ENCODE results near the gene ZNF598. TPM values are rescaled to one million over a fixed set of nuclear protein-coding genes. Genes with fewer than 3 reads are reported as not detected.

Gene ZNF598
- total and polyA plus RNA-seq, 2 of the 13 experiments (the other 11 are each of a cell fraction or from before 2014, with no cell fraction given): 13.5 to 14.2 TPM

DNA sequence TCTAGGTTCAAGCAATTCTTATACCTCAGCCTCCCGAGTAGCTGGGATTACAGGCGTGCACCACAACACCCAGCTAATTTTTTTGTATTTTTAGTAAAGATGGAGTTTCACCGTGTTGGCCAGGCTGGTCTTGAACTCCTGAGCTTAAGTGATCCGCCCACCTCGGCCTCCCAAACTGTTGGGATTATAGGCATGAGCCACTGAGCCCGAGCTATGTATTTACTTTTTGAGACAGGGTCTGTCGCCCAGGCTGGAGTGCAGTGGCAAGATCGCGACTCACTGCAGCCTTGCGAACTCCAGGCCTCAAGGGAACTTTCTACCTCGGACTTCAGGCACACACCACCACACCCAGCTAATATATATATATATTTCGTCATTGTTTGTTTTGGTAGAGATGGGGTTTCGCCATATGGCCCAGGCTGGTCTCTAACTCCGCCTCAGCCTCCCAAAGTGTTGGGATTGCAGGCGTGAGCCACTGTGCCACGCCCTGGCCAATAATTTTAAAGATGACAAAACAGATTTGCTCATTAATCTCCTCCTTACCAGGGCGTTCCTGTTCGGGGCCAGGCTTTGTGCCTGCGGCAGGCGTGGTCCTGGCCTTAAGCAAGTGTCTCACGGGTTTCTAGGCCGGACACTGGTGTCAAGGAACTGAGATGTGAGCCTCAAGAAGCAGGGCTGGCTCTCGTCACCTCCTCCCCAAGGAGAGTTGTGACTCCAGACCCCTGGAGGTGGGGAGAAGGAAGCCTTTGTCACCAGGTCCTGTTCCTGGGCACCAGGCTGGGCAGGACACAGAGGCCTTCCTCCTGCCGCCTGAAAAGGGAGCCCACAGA lies 5.7 kb upstream of the ZNF598 start (continued):
- TF ChIP-seq, protein P1, sequence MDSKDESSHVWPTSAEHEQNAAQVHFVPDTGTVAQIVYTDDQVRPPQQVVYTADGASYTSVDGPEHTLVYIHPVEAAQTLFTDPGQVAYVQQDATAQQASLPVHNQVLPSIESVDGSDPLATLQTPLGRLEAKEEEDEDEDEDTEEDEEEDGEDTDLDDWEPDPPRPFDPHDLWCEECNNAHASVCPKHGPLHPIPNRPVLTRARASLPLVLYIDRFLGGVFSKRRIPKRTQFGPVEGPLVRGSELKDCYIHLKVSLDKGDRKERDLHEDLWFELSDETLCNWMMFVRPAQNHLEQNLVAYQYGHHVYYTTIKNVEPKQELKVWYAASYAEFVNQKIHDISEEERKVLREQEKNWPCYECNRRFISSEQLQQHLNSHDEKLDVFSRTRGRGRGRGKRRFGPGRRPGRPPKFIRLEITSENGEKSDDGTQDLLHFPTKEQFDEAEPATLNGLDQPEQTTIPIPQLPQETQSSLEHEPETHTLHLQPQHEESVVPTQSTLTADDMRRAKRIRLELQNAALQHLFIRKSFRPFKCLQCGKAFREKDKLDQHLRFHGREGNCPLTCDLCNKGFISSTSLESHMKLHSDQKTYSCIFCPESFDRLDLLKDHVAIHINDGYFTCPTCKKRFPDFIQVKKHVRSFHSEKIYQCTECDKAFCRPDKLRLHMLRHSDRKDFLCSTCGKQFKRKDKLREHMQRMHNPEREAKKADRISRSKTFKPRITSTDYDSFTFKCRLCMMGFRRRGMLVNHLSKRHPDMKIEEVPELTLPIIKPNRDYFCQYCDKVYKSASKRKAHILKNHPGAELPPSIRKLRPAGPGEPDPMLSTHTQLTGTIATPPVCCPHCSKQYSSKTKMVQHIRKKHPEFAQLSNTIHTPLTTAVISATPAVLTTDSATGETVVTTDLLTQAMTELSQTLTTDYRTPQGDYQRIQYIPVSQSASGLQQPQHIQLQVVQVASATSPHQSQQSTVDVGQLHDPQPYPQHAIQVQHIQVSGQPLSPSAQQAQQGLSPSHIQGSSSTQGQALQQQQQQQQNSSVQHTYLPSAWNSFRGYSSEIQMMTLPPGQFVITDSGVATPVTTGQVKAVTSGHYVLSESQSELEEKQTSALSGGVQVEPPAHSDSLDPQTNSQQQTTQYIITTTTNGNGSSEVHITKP (CRISPR knock-in tag; IDR thresholded peaks at IDR 0.05; ENCODE audit: low read depth): 0 out of 2 replicates have a peak, but pooled peaks have one; percentile 23
- TF ChIP-seq ZNF468 (CRISPR knock-in tag; IDR thresholded peaks at IDR 0.05) (no peak), ZNF460 (CRISPR knock-in tag; IDR thresholded peaks at IDR 0.05; ENCODE audit: borderline replicate concordance) (no peak), ZZZ3 (CRISPR knock-in tag; IDR thresholded peaks at IDR 0.05; ENCODE audit: borderline replicate concordance) (no peak), ZNF225 (CRISPR knock-in tag; IDR thresholded peaks at IDR 0.05) (no peak), HHEX (CRISPR knock-in tag; IDR thresholded peaks at IDR 0.05) (no peak), ATAD3A (CRISPR knock-in tag; IDR thresholded peaks at IDR 0.05) (no peak), ZBTB42 (CRISPR knock-in tag; IDR thresholded peaks at IDR 0.05) (no peak), SAFB2 (CRISPR knock-in tag; IDR thresholded peaks at IDR 0.05; ENCODE audit: borderline replicate concordance, low read depth) (no peak), ZNF605 (CRISPR knock-in tag; IDR thresholded peaks at IDR 0.05) (no peak), ZNF619 (CRISPR knock-in tag; IDR thresholded peaks at IDR 0.05) (no peak), PCBP2 (optimal IDR thresholded peaks at IDR 0.05; ENCODE audit: low read depth, low read length, poor library complexity, severe bottlenecking) (no peak), ZNF354B (CRISPR knock-in tag; IDR thresholded peaks at IDR 0.05) (no peak), SIX4 (CRISPR knock-in tag; IDR thresholded peaks at IDR 0.05) (no peak), FIP1L1 (IDR thresholded peaks at IDR 0.05; ENCODE audit: borderline replicate concordance, insufficient read depth, low read depth, low read length) (no peak), HNF4A (CRISPR knock-in tag; IDR thresholded peaks at IDR 0.05) (peak; percentile 47), GABPA (IDR thresholded peaks at IDR 0.05; ENCODE audit: low read depth, low read length) (no peak), GABPA (CRISPR knock-in tag; IDR thresholded peaks at IDR 0.05; ENCODE audit: low read depth) (peak; percentile 15; the same call in 1 of the 2 replicates), ZFYVE20 (CRISPR knock-in tag; IDR thresholded peaks at IDR 0.05; ENCODE audit: borderline replicate concordance, low read depth) (no peak), ZNF749 (CRISPR knock-in tag; IDR thresholded peaks at IDR 0.05; ENCODE audit: borderline replicate concordance) (no peak)
- TF ChIP-seq, protein P2, sequence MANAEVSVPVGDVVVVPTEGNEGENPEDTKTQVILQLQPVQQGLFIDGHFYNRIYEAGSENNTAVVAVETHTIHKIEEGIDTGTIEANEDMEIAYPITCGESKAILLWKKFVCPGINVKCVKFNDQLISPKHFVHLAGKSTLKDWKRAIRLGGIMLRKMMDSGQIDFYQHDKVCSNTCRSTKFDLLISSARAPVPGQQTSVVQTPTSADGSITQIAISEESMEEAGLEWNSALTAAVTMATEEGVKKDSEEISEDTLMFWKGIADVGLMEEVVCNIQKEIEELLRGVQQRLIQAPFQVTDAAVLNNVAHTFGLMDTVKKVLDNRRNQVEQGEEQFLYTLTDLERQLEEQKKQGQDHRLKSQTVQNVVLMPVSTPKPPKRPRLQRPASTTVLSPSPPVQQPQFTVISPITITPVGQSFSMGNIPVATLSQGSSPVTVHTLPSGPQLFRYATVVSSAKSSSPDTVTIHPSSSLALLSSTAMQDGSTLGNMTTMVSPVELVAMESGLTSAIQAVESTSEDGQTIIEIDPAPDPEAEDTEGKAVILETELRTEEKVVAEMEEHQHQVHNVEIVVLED (CRISPR knock-in tag; IDR thresholded peaks at IDR 0.05; ENCODE audit: borderline replicate concordance): no peak
- TF ChIP-seq, protein P3, sequence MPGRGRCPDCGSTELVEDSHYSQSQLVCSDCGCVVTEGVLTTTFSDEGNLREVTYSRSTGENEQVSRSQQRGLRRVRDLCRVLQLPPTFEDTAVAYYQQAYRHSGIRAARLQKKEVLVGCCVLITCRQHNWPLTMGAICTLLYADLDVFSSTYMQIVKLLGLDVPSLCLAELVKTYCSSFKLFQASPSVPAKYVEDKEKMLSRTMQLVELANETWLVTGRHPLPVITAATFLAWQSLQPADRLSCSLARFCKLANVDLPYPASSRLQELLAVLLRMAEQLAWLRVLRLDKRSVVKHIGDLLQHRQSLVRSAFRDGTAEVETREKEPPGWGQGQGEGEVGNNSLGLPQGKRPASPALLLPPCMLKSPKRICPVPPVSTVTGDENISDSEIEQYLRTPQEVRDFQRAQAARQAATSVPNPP (CRISPR knock-in tag; IDR thresholded peaks at IDR 0.05): no peak

Data from HepG2 (cell line).